NOMO-1 treated with DMSO at 0.1 percent for 48 hours (cell line): ENCODE data around the gene RASSF5.

Source experiments
- DNase-seq: peaks from one replicate; lab custom pipeline; 2025; ENCODE audit not compliant: unreplicated experiment; lab: John Stamatoyannopoulos, UW

The RASSF5 gene

DNA sequence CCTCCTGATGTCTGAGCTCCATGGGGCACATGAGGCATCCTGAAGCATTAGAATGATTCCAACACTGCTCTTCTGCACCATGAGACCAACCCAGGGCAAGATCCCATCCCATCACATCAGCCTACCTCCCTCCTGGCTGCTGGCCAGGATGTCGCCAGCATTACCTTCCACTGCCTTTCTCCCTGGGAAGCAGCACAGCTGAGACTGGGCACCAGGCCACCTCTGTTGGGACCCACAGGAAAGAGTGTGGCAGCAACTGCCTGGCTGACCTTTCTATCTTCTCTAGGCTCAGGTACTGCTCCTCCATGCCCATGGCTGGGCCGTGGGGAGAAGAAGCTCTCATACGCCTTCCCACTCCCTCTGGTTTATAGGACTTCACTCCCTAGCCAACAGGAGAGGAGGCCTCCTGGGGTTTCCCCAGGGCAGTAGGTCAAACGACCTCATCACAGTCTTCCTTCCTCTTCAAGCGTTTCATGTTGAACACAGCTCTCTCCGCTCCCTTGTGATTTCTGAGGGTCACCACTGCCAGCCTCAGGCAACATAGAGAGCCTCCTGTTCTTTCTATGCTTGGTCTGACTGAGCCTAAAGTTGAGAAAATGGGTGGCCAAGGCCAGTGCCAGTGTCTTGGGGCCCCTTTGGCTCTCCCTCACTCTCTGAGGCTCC, 11.1 kb upstream of the RASSF5 start:
- peak; percentile 23 for DNase-seq

DNA sequence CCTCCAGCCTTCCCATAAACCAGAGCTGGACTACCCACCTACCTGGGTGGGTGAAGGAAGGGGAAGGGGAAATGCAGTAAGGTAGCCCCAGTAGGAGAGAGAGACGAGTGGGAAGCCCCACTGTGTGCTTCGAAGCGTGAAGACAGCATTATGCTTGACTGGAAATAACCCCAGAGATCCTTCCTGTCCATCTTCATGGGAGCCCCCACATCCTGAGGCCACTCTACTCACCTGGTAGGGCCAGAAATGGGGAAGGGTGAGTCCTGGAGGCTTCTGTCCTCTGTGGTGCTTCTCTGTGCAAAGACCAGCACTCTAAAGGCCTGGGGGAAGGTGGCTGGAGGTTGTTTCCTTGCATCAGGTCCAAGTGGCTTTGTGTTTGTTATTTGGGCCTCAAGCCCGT, 10.0 kb upstream of the RASSF5 start:
- DNase-seq, result no peak

DNA sequence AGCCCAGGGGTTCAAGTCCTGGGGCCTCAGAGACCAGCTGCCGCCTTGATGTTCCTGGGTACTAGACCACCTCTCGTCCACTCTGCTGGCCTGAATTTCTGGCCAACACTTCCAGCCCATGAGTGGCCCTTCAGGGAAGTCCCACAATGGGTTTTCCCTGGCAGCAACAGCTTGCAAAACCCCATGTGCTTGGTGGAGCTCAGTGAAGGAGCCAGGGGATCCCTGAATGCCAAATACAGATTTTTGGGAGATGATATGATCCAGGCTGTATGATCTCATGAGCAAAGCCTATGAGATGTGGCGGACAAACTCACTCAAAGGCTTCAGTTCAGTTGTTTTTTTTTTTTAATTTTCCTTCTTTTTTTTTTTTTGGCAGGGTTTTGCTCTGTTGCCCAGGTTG, 9.6 kb upstream of the RASSF5 start:
- no peak for DNase-seq

DNA sequence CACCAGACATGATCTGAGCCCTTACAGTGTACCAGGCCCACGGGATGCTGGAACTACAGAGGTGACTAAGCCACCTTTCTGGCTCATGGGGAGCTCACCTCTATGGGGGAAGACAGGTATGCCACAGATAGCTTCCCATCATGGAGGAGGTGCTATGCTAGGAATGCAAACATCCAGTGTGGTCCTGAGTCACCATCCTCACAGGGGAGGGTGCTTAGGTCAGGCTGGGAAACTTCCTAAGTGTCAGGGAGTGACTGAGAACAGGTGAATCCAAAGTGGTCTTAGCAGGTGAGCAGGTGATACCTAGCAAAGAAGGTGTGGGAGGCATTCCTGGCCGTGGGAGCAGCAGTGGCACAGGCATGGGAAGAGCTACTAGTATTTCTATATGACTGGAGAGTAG, 8.6 kb upstream of the RASSF5 start:
- no peak for DNase-seq

DNA sequence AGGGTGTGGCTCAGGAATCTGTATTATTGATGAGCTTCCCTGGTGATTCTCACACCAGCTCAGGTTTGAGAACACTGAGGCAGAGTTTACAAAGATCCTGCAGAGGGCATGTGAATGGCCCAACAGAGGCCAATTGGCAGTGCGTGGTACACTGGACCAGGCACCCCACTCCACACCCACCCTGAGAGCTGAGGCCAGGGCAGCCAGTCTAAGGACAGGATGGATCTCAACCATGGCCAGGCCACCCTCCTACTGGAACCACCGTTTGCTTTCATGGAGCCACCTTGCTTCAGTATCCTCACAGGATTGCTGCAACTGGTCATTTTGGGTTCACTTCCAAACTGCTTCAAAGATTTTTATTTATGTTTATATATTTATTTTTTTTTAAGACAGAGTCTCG, 7.3 kb upstream of the RASSF5 start:
- DNase-seq, result no peak

DNA sequence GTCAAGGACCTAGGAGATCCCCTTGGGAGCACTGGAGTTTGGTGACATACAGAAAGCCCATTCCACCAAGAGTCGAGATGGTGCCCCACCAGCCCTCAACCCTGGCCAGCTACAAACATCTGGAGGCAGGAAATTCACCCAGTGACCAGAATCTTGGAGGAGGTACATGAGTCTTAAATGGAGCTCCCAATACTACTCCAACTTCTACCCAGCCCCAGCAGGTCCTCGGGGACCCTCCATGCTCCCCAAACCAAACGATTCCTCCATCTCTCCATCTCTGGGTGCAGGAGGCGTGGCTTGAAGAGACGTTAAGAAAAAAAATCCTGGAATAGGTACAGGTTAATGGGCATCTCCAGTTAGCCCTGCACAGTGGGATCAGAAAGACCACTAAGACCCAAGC, 5.5 kb upstream of the RASSF5 start:
- DNase-seq, result no peak

DNA sequence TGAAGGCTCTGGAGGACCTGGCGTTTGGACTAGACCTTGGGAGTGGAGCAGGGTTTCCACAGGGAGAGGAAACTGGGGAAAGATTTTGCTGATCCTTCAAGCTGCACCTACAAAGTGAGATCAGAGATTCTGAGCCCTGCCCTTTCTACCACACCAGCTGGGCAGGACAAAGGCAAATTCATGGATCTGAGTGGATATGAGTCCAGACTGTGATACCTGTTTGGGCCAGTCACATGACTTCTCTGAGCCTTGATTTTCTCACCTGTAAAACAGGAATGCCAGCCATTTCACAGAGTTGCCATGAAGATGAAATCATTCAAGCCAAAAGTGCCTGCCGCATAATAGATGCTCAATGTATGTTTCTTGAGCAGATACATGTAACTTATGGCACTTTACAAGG, 4.9 kb upstream of the RASSF5 start:
- no peak for DNase-seq

DNA sequence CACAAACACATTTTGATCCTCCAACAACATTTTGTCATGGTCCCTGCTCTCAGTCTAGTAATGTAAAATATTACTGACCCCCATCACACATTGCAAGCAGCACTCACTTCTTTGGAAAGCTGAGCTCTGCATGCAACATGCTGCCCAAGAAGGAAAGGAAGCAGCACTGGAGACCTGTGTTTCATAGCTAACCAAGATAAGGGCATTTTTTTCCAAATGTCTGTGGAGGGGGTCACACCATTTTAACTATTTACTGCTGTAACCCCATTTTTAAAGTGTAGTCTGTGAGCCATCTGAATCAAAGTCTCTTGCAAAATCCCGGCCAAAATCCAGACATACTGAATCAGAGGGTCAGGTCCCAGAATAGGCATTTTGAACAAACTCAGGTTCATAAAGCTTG, 4.5 kb upstream of the RASSF5 start:
- peak; percentile 15 for DNase-seq

DNA sequence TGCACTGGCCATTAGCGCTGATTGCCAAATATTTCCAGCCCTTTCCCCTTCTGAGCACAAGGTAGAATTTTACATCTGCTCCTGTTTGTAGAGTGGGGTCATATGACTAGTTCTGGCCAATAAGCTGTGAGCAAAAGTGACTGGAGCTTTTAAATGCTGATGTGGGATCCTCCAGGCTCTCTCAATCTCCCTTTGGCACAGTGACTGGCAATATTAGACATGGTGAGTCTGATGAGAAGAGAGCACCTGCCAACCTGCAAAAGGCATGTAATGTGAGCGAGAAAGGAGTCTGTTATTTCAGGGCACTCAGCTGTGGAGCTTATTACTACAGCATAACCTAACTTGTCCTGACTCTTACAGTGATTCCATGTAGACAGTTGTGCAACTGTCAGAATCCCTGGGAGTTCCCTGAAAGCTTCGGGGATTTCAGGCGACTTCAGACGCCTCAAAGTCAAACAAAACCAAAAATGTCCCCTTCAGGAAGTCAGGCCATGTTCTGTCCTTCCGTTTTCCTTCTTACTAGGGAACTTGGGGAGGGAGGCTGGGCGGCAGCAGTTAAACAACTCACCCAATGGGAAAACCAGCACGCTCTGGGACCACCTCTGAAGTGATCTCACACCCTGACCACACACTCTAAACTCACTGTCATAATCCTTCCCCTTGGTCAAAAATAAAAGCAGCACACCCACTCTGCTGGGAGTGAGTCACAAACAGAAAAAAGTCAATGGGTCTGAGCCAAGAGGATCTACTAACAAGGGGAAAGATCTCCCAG, 3.6 kb upstream of the RASSF5 start:
- peak; percentile 99 for DNase-seq

DNA sequence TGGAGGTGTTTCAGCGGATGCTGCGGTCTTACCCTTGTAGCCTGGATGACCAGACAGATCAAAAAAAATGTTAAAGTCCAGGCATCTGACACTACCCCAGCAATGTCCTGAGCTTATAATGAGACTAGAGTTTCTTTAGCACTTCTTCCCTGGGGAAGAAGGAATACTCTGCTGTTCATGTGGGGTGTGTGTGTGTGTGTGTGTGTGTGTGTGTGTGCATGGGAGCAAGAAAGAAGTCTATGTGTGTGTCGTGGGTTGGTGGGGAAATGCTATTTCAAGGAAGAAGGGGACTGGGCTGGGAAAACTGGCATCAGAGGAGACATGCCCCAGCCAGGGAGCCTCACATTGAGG, 3.0 kb upstream of the RASSF5 start:
- no peak for DNase-seq

DNA sequence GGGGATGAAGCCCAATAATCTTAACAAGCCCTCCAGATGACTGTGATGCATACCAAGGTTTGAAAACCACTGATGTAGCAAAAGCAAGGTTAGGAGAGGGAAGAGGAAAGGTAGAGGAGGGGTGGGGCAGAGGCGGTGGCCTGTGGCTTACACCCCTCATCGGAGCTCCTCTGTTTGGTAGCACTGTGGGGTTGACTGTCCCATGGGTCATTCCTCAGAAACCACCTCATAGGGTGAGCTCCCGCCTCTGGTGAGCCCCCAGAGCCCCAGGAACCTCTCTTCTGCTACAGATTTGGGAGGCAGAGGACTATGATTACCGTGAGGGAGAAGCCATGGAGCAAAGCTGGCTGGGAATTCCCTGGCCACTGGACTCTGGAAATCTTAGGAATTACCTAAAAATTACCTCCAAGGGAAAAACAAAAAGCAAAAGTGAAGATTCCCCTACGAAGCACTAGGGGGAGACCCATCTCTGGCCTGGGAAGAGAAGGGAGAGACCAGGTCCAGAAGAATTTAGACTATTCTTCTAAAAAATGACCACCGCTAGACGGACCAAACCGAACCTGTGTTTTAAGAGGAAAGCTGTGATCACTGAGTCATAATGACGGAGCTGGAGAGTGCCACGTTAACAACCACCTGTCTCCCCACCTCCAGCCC, 1.5 kb upstream of the RASSF5 start:
- peak; percentile 3 for DNase-seq

DNA sequence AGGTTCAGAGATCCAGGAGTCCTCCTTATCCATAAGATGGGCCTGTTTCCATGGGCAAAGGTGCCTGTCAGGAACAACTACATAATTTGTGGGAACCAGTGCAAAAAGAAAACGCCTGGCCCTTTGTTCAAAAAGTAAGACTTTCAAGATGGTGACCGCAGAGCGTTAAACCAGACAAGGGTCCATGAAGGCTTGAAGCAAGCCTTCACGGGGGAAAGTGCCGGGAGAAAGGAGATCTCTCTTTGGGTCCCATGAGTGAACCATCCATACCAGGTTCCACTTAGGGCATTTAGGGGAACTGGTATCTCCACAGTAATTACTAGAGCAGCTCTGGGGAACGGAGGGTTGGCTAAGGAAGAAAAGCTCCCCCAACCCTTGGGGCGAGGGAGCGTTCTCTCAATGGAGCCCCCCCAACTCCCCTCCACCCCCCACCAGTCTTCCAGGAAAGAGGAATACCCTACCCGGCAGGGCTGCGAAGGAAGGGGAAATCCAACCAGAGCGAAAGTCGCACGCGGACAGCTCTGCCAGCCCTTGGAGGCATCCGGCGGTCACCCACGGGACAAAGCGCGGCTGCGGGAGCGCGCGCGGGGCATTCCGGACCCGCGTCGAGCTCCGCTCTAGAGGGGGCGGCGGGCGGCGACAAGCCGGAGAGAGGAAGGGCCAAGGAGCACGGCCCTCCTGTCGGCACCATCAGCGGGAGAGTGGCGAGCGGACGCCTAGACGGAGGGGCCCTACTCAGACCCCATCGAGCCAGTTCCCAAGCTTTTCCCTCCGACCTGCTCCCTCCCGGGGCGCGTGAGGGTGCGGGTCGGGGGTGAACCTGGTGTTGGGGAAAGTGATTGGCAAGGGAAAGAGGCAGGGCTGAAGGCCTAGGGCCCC, 687 bp upstream of the RASSF5 start:
- DNase-seq, result no peak

DNA sequence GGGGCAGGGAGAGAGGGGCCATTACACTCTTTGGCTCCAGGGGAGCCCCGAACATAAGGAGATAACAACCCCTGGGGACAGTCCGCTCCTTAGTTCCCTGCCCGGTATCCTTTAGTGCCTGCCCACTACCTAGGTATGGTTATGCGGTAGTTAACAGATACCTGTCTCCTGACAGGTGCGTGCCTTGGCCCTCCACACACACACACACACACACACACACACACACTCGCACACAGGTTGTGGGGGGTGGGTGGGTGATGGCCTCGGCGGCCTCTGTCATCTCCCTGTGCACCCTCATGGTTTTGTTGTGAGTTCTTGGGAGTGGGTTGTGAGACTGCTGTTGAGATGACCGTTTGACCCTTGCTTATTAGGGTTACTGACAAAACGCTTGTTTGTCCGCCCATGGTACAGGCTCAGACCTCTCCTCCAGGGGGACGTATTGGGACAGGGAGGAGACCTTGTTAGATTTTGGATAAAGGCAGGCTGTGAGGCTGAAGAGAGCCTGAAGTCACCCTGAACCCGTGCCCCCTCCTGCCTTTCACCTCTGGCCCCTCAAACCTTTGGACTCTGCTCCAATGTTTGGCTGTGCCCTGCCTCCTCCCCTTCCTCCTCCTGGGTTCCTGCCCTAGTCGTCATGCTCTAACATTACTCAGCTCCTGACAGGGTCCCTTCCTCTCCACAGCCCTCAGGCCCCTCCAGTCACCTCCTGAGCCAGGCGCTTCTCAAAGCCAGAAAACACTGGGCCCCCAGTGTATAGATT, 979 bp downstream of the RASSF5 start:
- no peak for DNase-seq

DNA sequence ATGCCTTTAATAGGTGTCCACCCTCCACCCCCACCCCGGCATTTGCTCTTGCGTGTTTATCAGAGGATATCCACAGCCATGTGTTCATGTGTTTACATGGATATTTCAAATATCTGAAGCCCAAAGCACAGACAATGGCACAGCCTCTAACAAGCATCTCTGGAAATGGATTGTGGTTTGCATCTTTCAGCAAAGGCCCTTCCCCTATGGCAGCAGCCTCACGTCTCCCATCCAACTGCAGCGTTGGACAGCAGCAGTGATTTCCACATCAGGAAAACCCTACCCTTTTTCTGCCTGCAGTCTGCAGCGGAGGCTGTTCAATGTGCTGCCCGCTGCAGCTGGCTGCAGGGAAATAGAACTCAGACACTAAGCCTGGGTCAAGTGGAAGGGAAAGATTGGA, 1.6 kb downstream of the RASSF5 start:
- DNase-seq, result no peak

DNA sequence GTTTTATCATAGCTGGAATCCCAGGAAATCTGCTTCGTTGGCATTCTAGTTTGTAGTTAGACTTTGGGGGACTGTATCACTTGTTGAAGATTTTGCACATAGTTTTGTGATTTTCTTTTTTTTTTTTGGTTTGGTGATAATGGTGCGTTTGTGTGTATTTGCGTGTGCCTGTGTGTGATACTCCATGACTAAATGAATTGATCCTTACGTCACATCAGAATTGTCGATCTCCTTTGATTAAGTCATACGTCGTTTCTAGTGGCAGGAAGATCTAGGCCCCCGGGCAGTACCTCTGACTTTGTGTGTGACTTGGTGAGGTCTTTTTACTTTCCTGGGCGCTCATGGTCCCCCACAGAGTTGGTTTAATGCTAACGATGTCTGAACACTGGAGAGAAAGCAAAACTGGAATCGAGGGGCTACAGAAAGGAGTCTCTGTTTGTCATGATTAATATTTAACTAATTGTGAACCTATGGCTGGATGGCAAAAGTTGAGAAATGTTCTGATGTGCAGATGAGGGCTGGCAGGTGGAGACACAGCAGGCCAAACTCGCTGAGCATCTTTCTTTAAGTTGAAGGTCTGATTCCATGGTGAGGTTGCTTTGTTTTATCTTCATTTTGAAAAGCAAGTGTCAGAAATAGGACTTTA, 2.4 kb downstream of the RASSF5 start:
- no peak for DNase-seq

DNA sequence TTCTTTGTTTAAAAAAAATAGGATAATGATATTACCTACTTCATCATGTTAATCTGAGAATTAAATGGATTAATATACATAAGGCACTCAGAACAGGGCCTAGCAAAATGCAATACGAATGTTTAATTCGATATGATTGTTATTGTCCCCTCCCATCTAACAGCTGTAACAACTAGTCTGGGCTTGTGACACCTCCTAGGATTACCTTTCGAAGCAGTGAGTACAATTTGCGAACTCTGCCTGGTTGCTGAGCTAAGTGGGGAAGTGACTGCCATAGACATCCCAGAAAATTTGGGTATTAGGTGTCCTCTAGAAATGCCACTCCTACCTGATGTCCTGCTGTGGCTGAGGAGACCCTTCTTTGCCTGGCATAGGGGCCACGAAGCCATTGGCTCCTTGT, 3.0 kb downstream of the RASSF5 start:
- DNase-seq, result no peak

DNA sequence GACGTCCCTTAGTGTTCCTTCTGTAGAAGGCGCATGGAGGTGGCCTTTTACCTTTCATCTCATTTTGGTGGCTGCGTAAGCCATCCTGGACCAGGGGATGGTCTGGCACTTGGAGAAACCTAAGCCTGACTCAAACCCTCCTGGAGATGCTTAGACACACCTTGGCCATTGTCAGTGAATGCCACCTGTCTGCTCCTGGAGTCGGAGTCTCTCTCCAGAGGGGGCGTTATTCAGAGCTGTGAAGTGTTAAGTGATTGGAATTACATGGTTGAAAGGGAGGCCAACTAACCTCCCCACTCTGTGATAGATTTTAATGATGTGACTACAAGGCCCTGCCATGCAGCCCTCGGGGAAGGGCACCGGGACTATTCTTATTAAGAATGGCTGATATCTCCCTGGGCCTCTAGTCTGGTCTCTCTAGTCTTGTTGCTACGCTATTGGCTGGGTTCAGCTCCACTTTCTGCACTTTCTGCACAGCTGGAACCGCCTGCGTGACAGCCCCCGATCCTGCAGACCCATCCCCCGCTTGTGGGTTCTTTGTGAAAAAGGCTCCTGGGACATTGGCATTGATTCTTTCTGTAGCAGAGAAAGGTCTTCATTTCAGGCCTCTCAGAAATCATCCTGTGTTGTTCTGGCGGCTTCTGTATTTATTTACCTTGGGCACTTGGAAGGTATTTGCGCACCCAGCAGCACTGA, 4.2 kb downstream of the RASSF5 start:
- no peak for DNase-seq

DNA sequence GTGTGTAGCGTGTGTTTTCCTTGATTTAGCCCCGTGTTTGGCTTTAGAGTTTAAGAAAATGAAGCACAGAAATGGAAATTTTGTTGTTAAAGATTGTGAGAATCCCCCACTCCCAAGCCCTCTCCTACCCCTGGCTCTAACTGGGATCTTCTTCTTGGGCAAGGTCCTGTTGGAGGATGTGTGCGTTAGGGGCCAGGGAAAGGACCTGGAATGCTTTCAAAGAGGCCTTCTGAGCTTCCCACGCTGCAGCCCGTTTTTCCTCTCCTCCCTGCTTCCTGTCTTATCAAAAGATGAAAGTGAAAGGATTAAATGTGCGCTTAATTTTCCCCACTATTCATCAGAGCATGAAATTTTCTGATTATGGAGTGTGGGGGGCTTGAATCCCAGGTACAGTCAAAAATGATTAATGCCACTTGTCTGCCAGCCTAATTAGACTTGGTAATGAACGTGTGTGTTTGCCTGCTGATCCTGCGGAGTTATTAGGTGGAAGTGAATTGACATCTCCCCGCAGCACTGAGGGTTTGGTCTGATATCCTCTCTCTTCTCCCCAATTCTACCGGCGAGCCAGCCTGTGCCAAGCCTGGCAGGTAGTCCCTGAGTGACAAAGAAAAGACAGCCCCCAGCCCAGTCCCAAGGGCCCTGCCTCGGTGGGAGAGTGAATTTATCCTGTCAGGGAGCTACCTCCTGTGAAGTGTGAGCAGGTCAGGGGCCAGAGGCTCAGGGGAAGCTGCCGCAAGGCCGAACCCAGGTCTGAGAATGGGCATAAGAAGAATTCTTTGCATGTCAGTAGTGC, 4.9 kb downstream of the RASSF5 start:
- DNase-seq, result no peak

DNA sequence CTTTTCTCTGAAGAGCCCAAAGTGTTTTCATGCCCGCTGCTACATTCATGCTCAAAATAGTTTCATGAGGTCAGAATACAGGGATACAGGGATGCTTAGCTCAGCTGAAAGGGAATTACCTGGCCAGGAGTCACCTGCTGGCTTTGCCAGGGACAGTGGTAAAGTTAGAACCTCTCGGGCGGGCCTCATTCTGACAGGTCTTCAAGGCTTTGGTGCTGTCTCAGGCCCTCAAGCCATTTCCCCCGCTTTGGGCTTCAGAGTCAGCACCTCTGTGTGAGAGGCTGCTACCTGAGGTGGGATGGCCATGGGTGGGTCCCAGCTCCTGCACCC, 5.5 kb downstream of the RASSF5 start:
- no peak for DNase-seq
